GM18861 (cell line): ENCODE data around the gene CD300E.
"Not testable (repeated sequence)": the region's sequence is repeated elsewhere in the genome, so short reads cannot be mapped to it uniquely, and the experiment has no call there.

ENCODE experiments used
- ATAC-seq: cut with Tn5 transposase; IDR thresholded peaks from one replicate; pipeline ENCODE4 v1.9.1; 2021; ENCODE audit not compliant: unreplicated experiment

Gene CD300E

GRCh38 chr17:74636541-74637085 is 13.1 kb upstream of the CD300E start:
- ATAC-seq: not testable (repeated sequence)

- no peak for ATAC-seq
Observed at GRCh38 chr17:74635418-74635817, 11.9 kb upstream of the CD300E start.

GRCh38 chr17:74633326-74633725 is 9.8 kb upstream of the CD300E start:
- ATAC-seq: no peak

GRCh38 chr17:74632617-74633016 is 9.1 kb upstream of the CD300E start:
- ATAC-seq: no peak

GRCh38 chr17:74631468-74632450 is 8.2 kb upstream of the CD300E start:
- ATAC-seq: no peak

GRCh38 chr17:74630251-74630650 is 6.7 kb upstream of the CD300E start:
- not testable (repeated sequence) for ATAC-seq

GRCh38 chr17:74625661-74626060 is 2.1 kb upstream of the CD300E start:
- no peak for ATAC-seq

- ATAC-seq: no peak
Observed at GRCh38 chr17:74624131-74624530, 593 bp upstream of the CD300E start.

- ATAC-seq: no peak
Observed at GRCh38 chr17:74619077-74619673, 4.4 kb downstream of the CD300E start.

GRCh38 chr17:74618451-74618850 is 5.1 kb downstream of the CD300E start:
- no peak for ATAC-seq

- ATAC-seq: no peak
Observed at GRCh38 chr17:74616696-74617095, 6.8 kb downstream of the CD300E start.

GRCh38 chr17:74612046-74612445 is 11.5 kb downstream of the CD300E start:
- no peak for ATAC-seq

GRCh38 chr17:74610108-74610507 is 13.4 kb downstream of the CD300E start:
- ATAC-seq: no peak

GRCh38 chr17:74608511-74608910 is 15.0 kb downstream of the CD300E start:
- ATAC-seq: no peak

- ATAC-seq: no peak
Observed at GRCh38 chr17:74607221-74607620, 16.3 kb downstream of the CD300E start.

GRCh38 chr17:74606050-74606449 is 17.5 kb downstream of the CD300E start:
- ATAC-seq: no peak

GRCh38 chr17:74605361-74605760 is 18.2 kb downstream of the CD300E start:
- ATAC-seq: no peak

GRCh38 chr17:74604761-74605160 is 18.8 kb downstream of the CD300E start:
- ATAC-seq: no peak

GRCh38 chr17:74604200-74604599 is 19.3 kb downstream of the CD300E start:
- no peak for ATAC-seq

- no peak for ATAC-seq
Observed at GRCh38 chr17:74603746-74604145, 19.8 kb downstream of the CD300E start.

- no peak for ATAC-seq
Observed at GRCh38 chr17:74603037-74603635, 20.4 kb downstream of the CD300E start.
